Immature natural killer cell (primary cell): ENCODE data around the gene TRHDE. TPM values are rescaled to one million over a fixed set of nuclear protein-coding genes. Genes with fewer than 3 reads are reported as not detected.

ENCODE experiments used
- DNase-seq, 3 donors: peaks; one replicate each; pipeline ENCODE4 v3.0.0; 2022; ENCODE audit warnings: mixed read lengths in 1 of 3
- H3K27ac Mint-ChIP-seq, 6 donors: one replicate each; pipeline ENCODE4 v1.8.0; 2020; ENCODE audit warnings: mixed read lengths in 6 of 6, mild to moderate bottlenecking in 5 of 6, inconsistent platforms in 4 of 6, moderate library complexity in 3 of 6
- H3K27me3 Mint-ChIP-seq, 3 donors: one replicate each; pipeline ENCODE4 v1.8.0; 2020 to 2021; ENCODE audit warnings: low read depth in 3 of 3, mild to moderate bottlenecking in 3 of 3, mixed read lengths in 3 of 3, moderate library complexity in 3 of 3, inconsistent platforms in 1 of 3
- H3K36me3 Mint-ChIP-seq, 3 donors: one replicate each; pipeline ENCODE4 v1.8.0; 2020; ENCODE audit warnings: mixed read lengths in 3 of 3, inconsistent platforms in 2 of 3, mild to moderate bottlenecking in 2 of 3
- H3K4me1 Mint-ChIP-seq, 2 donors: one replicate each; pipeline ENCODE4 v1.8.0; 2020; ENCODE audit warnings: inconsistent platforms in 2 of 2, mild to moderate bottlenecking in 2 of 2, mixed read lengths in 2 of 2, moderate library complexity in 1 of 2
- H3K4me3 Mint-ChIP-seq, 5 donors: one replicate each; pipeline ENCODE4 v1.8.0; 2020; ENCODE audit warnings: mild to moderate bottlenecking in 5 of 5, mixed read lengths in 5 of 5, inconsistent platforms in 3 of 5, moderate library complexity in 3 of 5
- H3K9me3 Mint-ChIP-seq, 6 donors: one replicate each; pipeline ENCODE4 v1.8.0; 2020; ENCODE audit warnings: mild to moderate bottlenecking in 6 of 6, mixed read lengths in 6 of 6, inconsistent platforms in 4 of 6, moderate library complexity in 3 of 6
- polyA plus RNA-seq, 3 donors: library from polyadenylated mRNA; unstranded; fragments of 300-500 nt; fragmentation: Illumina TruSeq; gene quantifications; one replicate each; pipeline ENCODE4 v1.2.3, GENCODE V29; 2021

TRHDE gene
- polyA plus RNA-seq, 3 donors from 2014 or later: not detected

- H3K4me1 Mint-ChIP-seq: no peaks in the 10 kb centered on the region
- H3K4me3 Mint-ChIP-seq: no peak overlapping the region
- H3K27ac Mint-ChIP-seq: no peak overlapping the region
- H3K36me3 Mint-ChIP-seq: no peaks in the 10 kb centered on the region
- H3K27me3 Mint-ChIP-seq: no peaks in the 10 kb centered on the region
- no peak for DNase-seq
- H3K9me3 Mint-ChIP-seq: peaks cover 2 to 7% (median 5%) of the 10 kb centered on the region in 6 donors
Measured at GRCh38 chr12:72366255-72366654, 94.1 kb downstream of the TRHDE start.

GRCh38 chr12:72368298-72368697 lies 96.1 kb downstream of the TRHDE start:
- no peaks in the 10 kb centered on the region for H3K27me3 Mint-ChIP-seq
- DNase-seq: no peak
- no peak overlapping the region for H3K27ac Mint-ChIP-seq
- H3K9me3 Mint-ChIP-seq: peaks cover 2 to 7% (median 5%) of the 10 kb centered on the region in 6 donors
- no peak overlapping the region for H3K4me3 Mint-ChIP-seq
- H3K4me1 Mint-ChIP-seq: no peaks in the 10 kb centered on the region
- H3K36me3 Mint-ChIP-seq: no peaks in the 10 kb centered on the region

- peaks cover 2 to 7% (median 5%) of the 10 kb centered on the region in 6 donors for H3K9me3 Mint-ChIP-seq
- H3K4me3 Mint-ChIP-seq: no peak overlapping the region
- DNase-seq: no peak
- H3K36me3 Mint-ChIP-seq: no peaks in the 10 kb centered on the region
- no peaks in the 10 kb centered on the region for H3K27me3 Mint-ChIP-seq
- no peaks in the 10 kb centered on the region for H3K4me1 Mint-ChIP-seq
- H3K27ac Mint-ChIP-seq: no peak overlapping the region
Measured at GRCh38 chr12:72368719-72369422, 96.7 kb downstream of the TRHDE start.

GRCh38 chr12:72369423-72369959 lies 97.3 kb downstream of the TRHDE start:
- Mint-ChIP-seq H3K27me3 (no peaks in the 10 kb centered on the region), H3K4me3 (no peak overlapping the region), H3K36me3 (no peaks in the 10 kb centered on the region), H3K27ac (no peak overlapping the region), H3K4me1 (no peaks in the 10 kb centered on the region), H3K9me3 (peaks cover 2 to 6% (median 4%) of the 10 kb centered on the region in 6 donors)
- DNase-seq: no peak

- no peaks in the 10 kb centered on the region for H3K4me1 Mint-ChIP-seq
- H3K9me3 Mint-ChIP-seq: peaks cover 6 to 27% (median 14%) of the 10 kb centered on the region in 6 donors
- peaks cover 0 to 3% (median 2%) of the 10 kb centered on the region in 3 donors for H3K27me3 Mint-ChIP-seq
- H3K4me3 Mint-ChIP-seq: no peak overlapping the region
- no peak overlapping the region for H3K27ac Mint-ChIP-seq
- DNase-seq: no peak
- peaks cover 0 to 3% (median 0%) of the 10 kb centered on the region in 3 donors for H3K36me3 Mint-ChIP-seq
Measured at GRCh38 chr12:72380441-72380840, 108.3 kb downstream of the TRHDE start.

- no peak for DNase-seq
- H3K36me3 Mint-ChIP-seq: no peaks in the 10 kb centered on the region
- no peaks in the 10 kb centered on the region for H3K4me1 Mint-ChIP-seq
- H3K4me3 Mint-ChIP-seq: no peak overlapping the region
- H3K27ac Mint-ChIP-seq: no peak overlapping the region
- peaks cover 5 to 34% (median 19%) of the 10 kb centered on the region in 6 donors for H3K9me3 Mint-ChIP-seq
- H3K27me3 Mint-ChIP-seq: no peaks in the 10 kb centered on the region
Measured at GRCh38 chr12:72388322-72388721, 116.2 kb downstream of the TRHDE start.

DNA sequence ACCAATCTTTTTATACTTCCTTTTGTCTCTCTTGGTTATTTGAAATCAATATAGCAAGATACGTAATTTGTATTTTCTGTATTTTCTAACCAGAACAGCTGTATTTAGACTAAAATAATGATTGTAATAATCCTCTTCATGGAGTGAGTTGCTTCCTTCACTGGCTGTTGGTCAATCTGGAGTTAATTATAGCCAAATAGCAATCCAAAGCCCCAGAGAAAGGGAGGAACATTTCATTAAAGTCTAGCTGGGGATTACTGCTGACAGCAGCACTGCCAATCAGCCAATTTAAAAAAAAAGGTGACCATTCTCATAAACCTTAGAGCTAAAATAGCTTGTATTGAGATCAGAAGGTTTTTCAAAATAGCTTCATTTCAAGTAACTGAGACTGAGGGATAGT lies 118.0 kb downstream of the TRHDE start:
- no peak overlapping the region for H3K27ac Mint-ChIP-seq
- no peaks in the 10 kb centered on the region for H3K27me3 Mint-ChIP-seq
- no peak overlapping the region for H3K4me3 Mint-ChIP-seq
- DNase-seq: no peak
- H3K9me3 Mint-ChIP-seq: peaks cover 3 to 28% (median 19%) of the 10 kb centered on the region in 6 donors
- H3K36me3 Mint-ChIP-seq: no peaks in the 10 kb centered on the region
- H3K4me1 Mint-ChIP-seq: no peaks in the 10 kb centered on the region

- DNase-seq: no peak
- Mint-ChIP-seq H3K36me3 (no peaks in the 10 kb centered on the region), H3K4me1 (no peaks in the 10 kb centered on the region), H3K9me3 (peaks cover 0 to 14% (median 11%) of the 10 kb centered on the region in 6 donors), H3K4me3 (no peak overlapping the region), H3K27ac (no peak overlapping the region), H3K27me3 (peaks cover 0 to 2% (median 0%) of the 10 kb centered on the region in 3 donors)
Measured at GRCh38 chr12:72406111-72406510, 133.9 kb downstream of the TRHDE start.

DNA sequence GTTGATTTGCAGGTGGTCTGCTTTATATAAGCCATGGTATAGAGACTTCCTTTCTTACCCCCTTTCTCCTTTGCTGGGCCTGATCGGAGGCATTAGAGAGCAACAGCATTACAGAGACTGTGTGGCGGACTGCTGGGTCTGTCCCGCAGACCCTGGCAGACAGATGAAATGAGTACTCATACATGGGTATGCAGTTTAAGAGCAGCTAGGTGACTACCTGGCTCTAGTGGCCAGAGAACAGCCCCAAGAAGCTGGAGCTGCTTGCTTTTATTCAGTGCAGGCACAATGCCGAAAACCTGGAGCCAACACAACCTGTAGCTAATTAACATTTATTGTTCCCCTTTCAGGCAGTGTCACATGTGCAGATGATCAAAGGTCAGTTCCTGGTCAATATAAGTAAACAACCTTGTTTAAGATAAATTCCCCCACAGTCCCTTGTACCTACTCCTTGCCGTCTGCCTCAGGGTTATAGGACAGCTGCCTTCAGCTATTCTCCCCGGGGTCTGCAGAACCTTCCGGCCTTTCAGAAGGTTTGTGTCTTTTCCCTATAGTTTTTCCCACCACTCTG lies 160.0 kb downstream of the TRHDE start:
- H3K4me1 Mint-ChIP-seq: no peaks in the 10 kb centered on the region
- no peaks in the 10 kb centered on the region for H3K36me3 Mint-ChIP-seq
- H3K9me3 Mint-ChIP-seq: peaks cover 0 to 7% (median 4%) of the 10 kb centered on the region in 6 donors
- no peak for DNase-seq
- no peak overlapping the region for H3K4me3 Mint-ChIP-seq
- H3K27ac Mint-ChIP-seq: no peak overlapping the region
- H3K27me3 Mint-ChIP-seq: peaks cover 0 to under 1% (median 0%) of the 10 kb centered on the region in 3 donors

DNA sequence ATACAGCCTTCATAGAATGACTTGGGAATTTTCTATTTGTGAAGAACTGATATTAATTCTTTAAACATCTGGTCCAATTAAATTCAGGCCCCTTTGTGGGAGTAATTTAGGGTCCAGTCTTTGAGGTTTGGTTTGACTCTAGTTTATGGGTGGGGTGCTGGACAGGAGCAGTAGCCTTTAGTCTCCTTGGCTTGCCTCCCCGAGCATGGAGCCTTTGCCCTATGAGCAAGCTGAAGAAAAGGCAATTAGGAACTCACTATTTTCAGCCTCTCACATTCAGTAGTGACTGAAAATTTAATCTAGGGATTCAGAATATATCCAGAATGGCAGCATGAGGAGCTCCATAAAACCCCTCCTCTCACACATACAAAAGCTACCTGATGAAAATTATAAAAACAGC lies 161.1 kb downstream of the TRHDE start:
- peaks cover 2 to 15% (median 4%) of the 10 kb centered on the region in 6 donors for H3K9me3 Mint-ChIP-seq
- no peak for DNase-seq
- H3K27me3 Mint-ChIP-seq: peaks cover 0 to 3% (median 0%) of the 10 kb centered on the region in 3 donors
- no peaks in the 10 kb centered on the region for H3K36me3 Mint-ChIP-seq
- no peak overlapping the region for H3K27ac Mint-ChIP-seq
- no peaks in the 10 kb centered on the region for H3K4me1 Mint-ChIP-seq
- H3K4me3 Mint-ChIP-seq: no peak overlapping the region

DNA sequence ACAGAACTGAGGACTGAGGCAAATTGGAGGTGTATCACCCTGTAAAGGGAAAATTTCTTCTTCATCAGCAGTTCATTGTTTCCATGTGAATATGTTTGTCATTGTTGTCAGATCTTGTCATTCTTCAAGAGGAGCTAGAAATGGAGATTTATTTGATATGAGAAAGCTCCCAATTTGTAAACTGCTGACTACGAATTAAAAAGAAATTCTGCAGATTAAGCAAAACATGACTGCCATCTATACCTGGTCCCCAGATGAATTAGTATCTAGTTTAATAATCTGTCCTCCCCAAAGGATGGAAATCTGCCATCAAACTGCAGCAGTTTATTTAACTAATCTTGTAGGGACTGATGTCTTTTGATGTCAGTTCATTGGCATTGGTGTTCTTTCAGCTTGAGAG lies 162.8 kb downstream of the TRHDE start:
- no peaks in the 10 kb centered on the region for H3K4me1 Mint-ChIP-seq
- no peak overlapping the region for H3K4me3 Mint-ChIP-seq
- H3K27ac Mint-ChIP-seq: no peak overlapping the region
- H3K27me3 Mint-ChIP-seq: peaks cover 0 to 5% (median 1%) of the 10 kb centered on the region in 3 donors
- H3K36me3 Mint-ChIP-seq: no peaks in the 10 kb centered on the region
- H3K9me3 Mint-ChIP-seq: peaks cover 0 to 20% (median 11%) of the 10 kb centered on the region in 6 donors
- no peak for DNase-seq

- Mint-ChIP-seq H3K36me3 (no peaks in the 10 kb centered on the region), H3K4me1 (no peaks in the 10 kb centered on the region), H3K27ac (no peak overlapping the region), H3K4me3 (no peak overlapping the region), H3K9me3 (peaks cover 8 to 46% (median 22%) of the 10 kb centered on the region in 6 donors), H3K27me3 (peaks cover 0 to 4% (median 2%) of the 10 kb centered on the region in 3 donors)
- no peak for DNase-seq
Measured at GRCh38 chr12:72442217-72442616, 170.0 kb downstream of the TRHDE start.

DNA sequence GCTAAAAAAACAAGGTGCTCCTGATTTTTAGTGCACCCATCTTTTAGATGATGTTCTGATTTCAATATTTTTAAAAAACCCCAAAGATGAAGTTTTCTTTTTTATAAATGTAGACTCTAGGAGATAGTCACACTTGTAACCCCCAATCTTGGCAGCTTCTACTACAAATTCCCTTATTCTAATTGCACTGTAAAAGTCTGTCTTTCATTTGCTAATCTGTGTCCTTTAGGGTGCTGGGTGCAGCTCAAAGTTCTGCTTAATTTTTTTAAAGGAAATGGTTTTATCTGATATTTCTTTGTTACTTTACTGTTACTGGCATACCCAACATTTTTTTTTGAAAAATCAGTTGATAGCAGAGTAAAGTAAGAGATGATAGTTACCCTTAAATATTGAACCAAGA lies 172.0 kb downstream of the TRHDE start:
- Mint-ChIP-seq H3K9me3 (peaks cover 8 to 44% (median 17%) of the 10 kb centered on the region in 6 donors), H3K4me1 (no peaks in the 10 kb centered on the region), H3K4me3 (no peak overlapping the region), H3K36me3 (no peaks in the 10 kb centered on the region), H3K27me3 (peaks cover 0 to 2% (median 2%) of the 10 kb centered on the region in 3 donors), H3K27ac (no peak overlapping the region)
- DNase-seq: no peak

- Mint-ChIP-seq H3K27ac (no peak overlapping the region), H3K4me1 (no peaks in the 10 kb centered on the region), H3K9me3 (peaks cover 5 to 41% (median 14%) of the 10 kb centered on the region in 6 donors), H3K27me3 (peaks cover 0 to 2% (median under 1%) of the 10 kb centered on the region in 3 donors), H3K4me3 (no peak overlapping the region), H3K36me3 (no peaks in the 10 kb centered on the region)
- no peak for DNase-seq
Measured at GRCh38 chr12:72444566-72444965, 172.4 kb downstream of the TRHDE start.
